ENCODE data around the gene CPLX1. TPM values are rescaled to one million over a fixed set of nuclear protein-coding genes. Genes with fewer than 3 reads are reported as not detected.
"Not testable (repeated sequence)": the region's sequence is repeated elsewhere in the genome, so short reads cannot be mapped to it uniquely, and the experiment has no call there.

Gene CPLX1
- total RNA-seq, 1 experiment from 2014 or later: 3.1 TPM

DNA sequence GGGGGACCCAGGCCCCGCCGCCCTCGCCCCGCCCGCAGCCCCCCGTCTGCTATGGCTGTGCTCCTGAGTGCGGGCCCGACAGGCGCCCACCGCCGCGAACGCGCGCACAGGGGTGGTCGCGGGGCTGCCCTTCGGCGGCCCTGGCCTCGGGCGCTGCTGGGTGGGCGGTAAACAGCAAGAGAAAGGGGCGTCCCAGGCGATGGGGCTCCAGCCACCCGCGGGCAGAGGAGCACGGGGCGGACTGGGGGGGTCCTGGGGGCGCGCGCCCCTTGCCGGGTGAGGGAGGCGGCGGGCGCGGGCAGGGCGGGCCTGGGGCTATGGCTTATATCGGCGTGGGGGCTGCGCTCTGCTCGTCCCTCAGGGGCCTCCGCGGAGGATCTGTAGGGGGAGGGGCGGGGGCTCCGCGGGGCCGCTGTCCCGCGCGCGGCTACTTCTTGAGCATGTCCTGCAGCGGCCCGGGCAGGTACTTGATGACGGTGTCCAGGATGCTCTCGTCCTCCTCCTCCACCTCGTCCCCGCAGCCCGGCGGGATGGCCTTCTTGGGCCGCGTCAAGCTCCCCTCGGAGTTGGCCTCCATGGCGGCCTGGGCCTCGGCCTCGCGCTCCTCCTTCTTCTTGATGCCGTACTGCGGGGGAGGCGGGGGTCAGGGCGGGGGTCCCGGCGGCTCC is 39.7 kb downstream of the CPLX1 start:
- H3K4me1 ChIP-seq (ENCODE audit: low read length): peaks cover 19% of the 10 kb centered on the region
- peaks cover 4% of the 10 kb centered on the region for H3K79me2 ChIP-seq (ENCODE audit: low read length)
- H3K27me3 ChIP-seq (ENCODE audit: low read length): no peaks in the 10 kb centered on the region
- H3K36me3 ChIP-seq (ENCODE audit: insufficient read depth, low read length): no peaks in the 10 kb centered on the region
- H3K27ac ChIP-seq (ENCODE audit: low read length): no peak overlapping the region
- H3K4me3 ChIP-seq (ENCODE audit: low read length): no peak overlapping the region
- H3K9ac ChIP-seq (ENCODE audit: low read length): no peak overlapping the region
- no peak overlapping the region for H3K4me2 ChIP-seq (ENCODE audit: low read depth, low read length, poor library complexity, severe bottlenecking)
- no peaks in the 10 kb centered on the region for H4K20me1 ChIP-seq (ENCODE audit: insufficient read depth, low read depth, low read length)
- H2AFZ ChIP-seq (ENCODE audit: low read length): no peak overlapping the region
- H3K9me2 ChIP-seq (replicated peaks; ENCODE audit: insufficient read depth, low read length): no peaks in the 10 kb centered on the region
- no peak for DNase-seq
- no peaks in the 10 kb centered on the region for H3K9me3 ChIP-seq (ENCODE audit: low read length)

GRCh38 chr4:785332-786073 is 40.4 kb downstream of the CPLX1 start:
- Histone ChIP-seq H2AFZ (ENCODE audit: low read length) (no peak overlapping the region), H3K4me1 (ENCODE audit: low read length) (peaks cover 23% of the 10 kb centered on the region), H3K9ac (ENCODE audit: low read length) (no peak overlapping the region), H3K27ac (ENCODE audit: low read length) (no peak overlapping the region), H3K27me3 (ENCODE audit: low read length) (no peaks in the 10 kb centered on the region), H3K4me3 (ENCODE audit: low read length) (no peak overlapping the region), H3K4me2 (ENCODE audit: low read depth, low read length, poor library complexity, severe bottlenecking) (no peak overlapping the region), H3K9me3 (ENCODE audit: low read length) (no peaks in the 10 kb centered on the region), H3K36me3 (ENCODE audit: insufficient read depth, low read length) (peaks cover 2% of the 10 kb centered on the region; the same call in 1 of the 2 replicates), H4K20me1 (ENCODE audit: insufficient read depth, low read depth, low read length) (no peaks in the 10 kb centered on the region), H3K79me2 (ENCODE audit: low read length) (peaks cover 11% of the 10 kb centered on the region), H3K9me2 (replicated peaks; ENCODE audit: insufficient read depth, low read length) (no peaks in the 10 kb centered on the region)
- DNase-seq: no peak

DNA sequence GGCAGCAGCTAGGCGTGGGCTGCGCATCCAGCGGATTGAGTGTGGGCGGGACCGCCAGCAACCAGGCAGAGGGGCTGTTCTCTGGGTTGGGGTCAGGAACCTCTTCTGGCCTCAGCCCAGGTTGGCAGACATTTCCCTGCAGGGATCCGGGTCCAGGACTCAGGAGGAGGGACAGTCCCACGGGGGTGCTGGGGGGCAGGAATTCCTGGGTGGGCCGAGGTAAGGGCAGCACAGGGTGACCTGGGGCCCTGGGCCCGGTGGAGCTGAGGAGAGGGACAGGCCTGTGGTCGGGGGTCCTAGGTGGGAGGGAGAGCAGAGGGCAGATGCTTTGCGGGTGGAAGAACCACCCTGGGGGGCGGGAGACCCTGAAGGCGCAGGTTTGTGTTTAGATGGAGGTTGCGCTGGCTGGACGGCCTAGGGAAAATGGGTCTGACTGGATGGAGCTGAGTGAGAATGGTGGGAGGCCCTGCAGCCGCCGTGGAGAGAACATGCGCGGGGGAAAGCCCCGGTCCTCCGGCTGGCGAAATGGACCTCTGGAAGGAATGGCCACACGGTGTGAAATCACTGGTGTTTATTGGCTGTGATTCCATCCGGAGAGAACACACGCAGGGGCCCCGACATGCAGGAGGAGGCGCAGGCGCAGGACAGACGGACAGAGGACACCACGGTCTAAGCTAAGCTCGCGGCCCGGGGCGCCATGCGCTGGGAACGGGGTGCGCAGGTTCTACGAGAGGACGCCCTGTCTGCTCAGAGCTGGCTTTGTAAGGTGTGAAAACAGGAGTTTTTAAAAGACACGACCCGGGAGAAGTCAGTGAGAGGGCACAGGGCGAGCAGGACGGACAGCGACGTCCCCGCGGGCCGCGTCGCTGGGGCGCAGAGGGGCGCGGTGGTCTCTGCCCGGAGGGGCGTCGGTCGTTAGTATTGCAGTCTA is 41.3 kb downstream of the CPLX1 start:
- H3K4me1 ChIP-seq (ENCODE audit: low read length): peaks cover 28% of the 10 kb centered on the region
- no peak overlapping the region for H3K27ac ChIP-seq (ENCODE audit: low read length)
- peaks cover 10% of the 10 kb centered on the region for H3K36me3 ChIP-seq (ENCODE audit: insufficient read depth, low read length)
- H3K9me2 ChIP-seq (replicated peaks; ENCODE audit: insufficient read depth, low read length): no peaks in the 10 kb centered on the region
- no peak overlapping the region for H3K4me3 ChIP-seq (ENCODE audit: low read length)
- H3K27me3 ChIP-seq (ENCODE audit: low read length): no peaks in the 10 kb centered on the region
- no peak for DNase-seq
- no peak overlapping the region for H3K9ac ChIP-seq (ENCODE audit: low read length)
- peaks cover 19% of the 10 kb centered on the region for H3K79me2 ChIP-seq (ENCODE audit: low read length)
- no peak overlapping the region for H3K4me2 ChIP-seq (ENCODE audit: low read depth, low read length, poor library complexity, severe bottlenecking)
- no peaks in the 10 kb centered on the region for H3K9me3 ChIP-seq (ENCODE audit: low read length)
- H4K20me1 ChIP-seq (ENCODE audit: insufficient read depth, low read depth, low read length): no peaks in the 10 kb centered on the region
- no peak overlapping the region for H2AFZ ChIP-seq (ENCODE audit: low read length)

- Histone ChIP-seq H4K20me1 (ENCODE audit: insufficient read depth, low read depth, low read length) (no peaks in the 10 kb centered on the region), H3K4me2 (ENCODE audit: low read depth, low read length, poor library complexity, severe bottlenecking) (peak overlapping the region; percentile 98), H3K9ac (ENCODE audit: low read length) (peak overlapping the region; percentile 99), H3K36me3 (ENCODE audit: insufficient read depth, low read length) (peaks cover 37% of the 10 kb centered on the region), H2AFZ (ENCODE audit: low read length) (peak overlapping the region; percentile 95; the same call in 1 of the 2 replicates), H3K9me3 (ENCODE audit: low read length) (no peaks in the 10 kb centered on the region), H3K27me3 (ENCODE audit: low read length) (no peaks in the 10 kb centered on the region), H3K79me2 (ENCODE audit: low read length) (peaks cover 45% of the 10 kb centered on the region), H3K4me3 (ENCODE audit: low read length) (peak overlapping the region; percentile 100), H3K4me1 (ENCODE audit: low read length) (peaks cover 28% of the 10 kb centered on the region), H3K9me2 (replicated peaks; ENCODE audit: insufficient read depth, low read length) (no peaks in the 10 kb centered on the region), H3K27ac (ENCODE audit: low read length) (peak overlapping the region; percentile 84)
- peak; percentile 100 for DNase-seq
Measured at GRCh38 chr4:781493-782216, 44.3 kb downstream of the CPLX1 start.

- Histone ChIP-seq H3K9ac (ENCODE audit: low read length) (peak overlapping the region; percentile 99), H2AFZ (ENCODE audit: low read length) (no peak overlapping the region), H3K4me1 (ENCODE audit: low read length) (peaks cover 28% of the 10 kb centered on the region), H4K20me1 (ENCODE audit: insufficient read depth, low read depth, low read length) (no peaks in the 10 kb centered on the region), H3K27ac (ENCODE audit: low read length) (peak overlapping the region; percentile 82), H3K79me2 (ENCODE audit: low read length) (peaks cover 49% of the 10 kb centered on the region), H3K9me2 (replicated peaks; ENCODE audit: insufficient read depth, low read length) (no peaks in the 10 kb centered on the region), H3K27me3 (ENCODE audit: low read length) (no peaks in the 10 kb centered on the region), H3K4me3 (ENCODE audit: low read length) (peak overlapping the region; percentile 100), H3K4me2 (ENCODE audit: low read depth, low read length, poor library complexity, severe bottlenecking) (peak overlapping the region; percentile 98), H3K36me3 (ENCODE audit: insufficient read depth, low read length) (peaks cover 41% of the 10 kb centered on the region), H3K9me3 (ENCODE audit: low read length) (no peaks in the 10 kb centered on the region)
- DNase-seq: no peak
Measured at GRCh38 chr4:780716-781492, 45.0 kb downstream of the CPLX1 start.

GRCh38 chr4:780255-780654 is 45.7 kb downstream of the CPLX1 start:
- H3K9ac ChIP-seq (ENCODE audit: low read length): peak overlapping the region; percentile 99; the same call in 1 of the 2 replicates
- not testable (repeated sequence) for H3K9me2 ChIP-seq (replicated peaks; ENCODE audit: insufficient read depth, low read length); H2AFZ ChIP-seq (ENCODE audit: low read length); DNase-seq; H3K27me3 ChIP-seq (ENCODE audit: low read length); H4K20me1 ChIP-seq (ENCODE audit: insufficient read depth, low read depth, low read length); H3K9me3 ChIP-seq (ENCODE audit: low read length)
- H3K36me3 ChIP-seq (ENCODE audit: insufficient read depth, low read length): peaks cover 47% of the 10 kb centered on the region
- peak overlapping the region; percentile 98 for H3K4me2 ChIP-seq (ENCODE audit: low read depth, low read length, poor library complexity, severe bottlenecking)
- H3K27ac ChIP-seq (ENCODE audit: low read length): peak overlapping the region; percentile 82; the same call in 1 of the 2 replicates
- H3K79me2 ChIP-seq (ENCODE audit: low read length): peaks cover 55% of the 10 kb centered on the region
- H3K4me1 ChIP-seq (ENCODE audit: low read length): peaks cover 28% of the 10 kb centered on the region
- peak overlapping the region; percentile 100 for H3K4me3 ChIP-seq (ENCODE audit: low read length)

GRCh38 chr4:779555-779954 is 46.4 kb downstream of the CPLX1 start:
- Histone ChIP-seq H3K4me3 (ENCODE audit: low read length) (no peak overlapping the region), H3K4me2 (ENCODE audit: low read depth, low read length, poor library complexity, severe bottlenecking) (peak overlapping the region; percentile 98), H2AFZ (ENCODE audit: low read length) (no peak overlapping the region), H3K9me3 (ENCODE audit: low read length) (no peaks in the 10 kb centered on the region), H3K9ac (ENCODE audit: low read length) (no peak overlapping the region), H4K20me1 (ENCODE audit: insufficient read depth, low read depth, low read length) (0 out of 2 replicates have a peak, but pooled peaks cover 2% of the 10 kb centered on the region), H3K4me1 (ENCODE audit: low read length) (peaks cover 28% of the 10 kb centered on the region), H3K79me2 (ENCODE audit: low read length) (peaks cover 62% of the 10 kb centered on the region), H3K36me3 (ENCODE audit: insufficient read depth, low read length) (peaks cover 51% of the 10 kb centered on the region), H3K9me2 (replicated peaks; ENCODE audit: insufficient read depth, low read length) (no peaks in the 10 kb centered on the region), H3K27me3 (ENCODE audit: low read length) (no peaks in the 10 kb centered on the region), H3K27ac (ENCODE audit: low read length) (no peak overlapping the region; the same call in 1 of the 2 replicates)
- DNase-seq: no peak
